GM23248 (cell line): ENCODE measurements around the gene SNF8. TPM values are rescaled to one million over a fixed set of nuclear protein-coding genes. Genes with fewer than 3 reads are reported as not detected.

Experiments used
- DNase-seq: peaks from one replicate; pipeline ENCODE4 v3.0.0-alpha.2; 2015
- H2AFZ ChIP-seq: fragments of 200-600 bp; sonication (generic); 2 replicates; pipeline ENCODE4 v1.6.1; 2016; ENCODE audit warnings: antibody characterized with exemption
- H3F3A ChIP-seq: fragments of 200-600 bp; sonication (generic); 2 replicates; pipeline ENCODE4 v1.6.1; 2016; ENCODE audit warnings: mild to moderate bottlenecking, antibody characterized with exemption, mixed run types; ENCODE audit not compliant: insufficient read depth
- H3K27ac ChIP-seq: fragments of 200-600 bp; sonication (generic); 2 replicates; pipeline ENCODE4 v1.5.1; 2016; ENCODE audit warnings: mild to moderate bottlenecking
- H3K27me3 ChIP-seq: fragments of 200-600 bp; sonication (generic); replicated peaks from 2 replicates; pipeline ENCODE4 v1.6.1; 2016; ENCODE audit warnings: mild to moderate bottlenecking; ENCODE audit not compliant: insufficient read depth
- H3K36me3 ChIP-seq: fragments of 200-600 bp; sonication (generic); 2 replicates; pipeline ENCODE4 v1.6.1; 2016; ENCODE audit warnings: low read depth, mild to moderate bottlenecking
- H3K4me1 ChIP-seq: fragments of 200-600 bp; sonication (generic); 2 replicates; pipeline ENCODE4 v1.6.1; 2016; ENCODE audit warnings: mild to moderate bottlenecking; ENCODE audit not compliant: insufficient read depth
- H3K4me2 ChIP-seq: fragments of 200-600 bp; sonication (generic); one replicate; pipeline ENCODE4 v1.6.1; 2016; ENCODE audit warnings: mild to moderate bottlenecking; ENCODE audit not compliant: unreplicated experiment
- H3K4me3 ChIP-seq: fragments of 200-600 bp; sonication (generic); 2 replicates; pipeline ENCODE4 v1.5.1; 2016; ENCODE audit warnings: mild to moderate bottlenecking
- H3K79me2 ChIP-seq: fragments of 200-600 bp; sonication (generic); 2 replicates; pipeline ENCODE4 v1.6.1; 2016; ENCODE audit warnings: mild to moderate bottlenecking; ENCODE audit not compliant: insufficient read depth
- H3K9ac ChIP-seq: fragments of 200-600 bp; sonication (generic); 2 replicates; pipeline ENCODE4 v1.6.1; 2016; ENCODE audit warnings: mild to moderate bottlenecking
- H3K9me2 ChIP-seq: fragments of 200-600 bp; sonication (generic); 2 replicates; pipeline ENCODE4 v1.6.1; 2016; ENCODE audit warnings: mixed run types, mild to moderate bottlenecking, moderate library complexity; ENCODE audit not compliant: insufficient read depth
- H3K9me3 ChIP-seq: fragments of 200-600 bp; sonication (generic); one replicate; pipeline ENCODE4 v1.6.1; 2017; ENCODE audit warnings: low read depth
- H4K20me1 ChIP-seq: fragments of 200-600 bp; sonication (generic); 2 replicates; pipeline ENCODE4 v1.6.0; 2016; ENCODE audit not compliant: insufficient read depth
- EZH2 ChIP-seq: fragments of 200-600 bp; sonication (generic); IDR thresholded peaks from 2 replicates; pipeline ENCODE4 v1.6.1; 2018; ENCODE audit warnings: antibody characterized with exemption, mild to moderate bottlenecking; ENCODE audit not compliant: insufficient read depth, poor library complexity, severe bottlenecking
- EZH2phosphoT487 ChIP-seq: fragments of 200-600 bp; sonication (generic); IDR thresholded peaks from 2 replicates; pipeline ENCODE4 v1.6.1; 2018; ENCODE audit warnings: antibody characterized with exemption, moderate library complexity, mild to moderate bottlenecking, low read depth; ENCODE audit not compliant: insufficient read depth
- WGBS, 2 experiments: methylation state at CpG; one replicate each; pipeline ENCODE4 v1.1.6; 2015 to 2017; ENCODE audit warnings: low lambda C conversion rate in 2 of 2, low coverage in 1 of 2; ENCODE audit errors: missing lambda C conversion rate in 2 of 2; 5-methylcytosine and 5-hydroxymethylcytosine counted together
- in situ Hi-C: fragments of 300-500 bp; cut with MboI; formaldehyde crosslinking; loops from 2 replicates; pipeline ENCODE4 v1.15.0; 2020
- polyA plus RNA-seq: library from polyadenylated mRNA; unstranded; fragments of >200 nt; fragmentation: Nextera tagmentation; extraction: Ambion mirVana; gene quantifications from 2 replicates; pipeline ENCODE4 v1.2.1, GENCODE V29; 2016
- total RNA-seq: library from RNA; depleted of rRNA; stranded (reverse); fragments of >200 nt; shearing (Covaris generic); gene quantifications from 2 replicates; pipeline ENCODE4 v1.2.3, GENCODE V29; 2014

The SNF8 gene
- total and polyA plus RNA-seq, 2 experiments from 2014 or later, result 94.9 to 176 TPM

GRCh38 chr17:48908853-48909394 lies 35.7 kb downstream of the SNF8 start:
- Histone ChIP-seq H3K36me3 (peaks cover 18% of the 10 kb centered on the region), H3K9me2 (no peaks in the 10 kb centered on the region), H3F3A (peaks cover 41% of the 10 kb centered on the region), H3K27ac (peak overlapping the region; percentile 99), H2AFZ (no peak overlapping the region), H3K9ac (peak overlapping the region; percentile 98), H3K9me3 (no peaks in the 10 kb centered on the region), H3K4me3 (peak overlapping the region; percentile 88), H3K4me1 (peaks cover 56% of the 10 kb centered on the region), H3K4me2 (peak overlapping the region; percentile 83), H3K79me2 (peaks cover 66% of the 10 kb centered on the region), H3K27me3 (no peaks in the 10 kb centered on the region), H4K20me1 (0 out of 2 replicates have a peak, but pooled peaks cover 7% of the 10 kb centered on the region)
- WGBS, 2 experiments, result 0 to 1% methylated on average over 7 to 36 of the region's 36 CpGs
- in situ Hi-C loops, result no loop called here
- TF ChIP-seq EZH2phosphoT487, result no peak
- TF ChIP-seq EZH2, result no peak
- DNase-seq, result peak; percentile 85

GRCh38 chr17:48908047-48908843 lies 36.4 kb downstream of the SNF8 start, which contains the start of gene UBE2Z:
UBE2Z (plus strand) TSS chr17:48908407; CDS start chr17:48908504, 97 bp downstream.
- H3K4me2 ChIP-seq, result peak within 1 kb of the TSS; percentile 95
- H3K9ac ChIP-seq, result peak within 1 kb of the TSS; percentile 98
- peaks cover 59% of the 10 kb centered on the region for H3K79me2 ChIP-seq
- H3K27me3 ChIP-seq, result no peaks in the 10 kb centered on the region
- H3K36me3 ChIP-seq, result peaks cover 11% of the 10 kb centered on the region; the same call in 1 of the 2 replicates
- TF ChIP-seq EZH2phosphoT487 (no peak), EZH2 (no peak)
- WGBS, 2 experiments, result 1% methylated on average over 21 to 62 of the region's 81 CpGs
- H4K20me1 ChIP-seq, result 0 out of 2 replicates have a peak, but pooled peaks cover 7% of the 10 kb centered on the region
- H3K9me3 ChIP-seq, result no peaks in the 10 kb centered on the region
- peak; percentile 95 for DNase-seq
- H3K27ac ChIP-seq, result peak within 1 kb of the TSS; percentile 99
- H3K4me3 ChIP-seq, result peak within 1 kb of the TSS; percentile 88
- H3K9me2 ChIP-seq, result no peaks in the 10 kb centered on the region
- peaks cover 35% of the 10 kb centered on the region for H3F3A ChIP-seq
- peak within 1 kb of the TSS; percentile 86 for H2AFZ ChIP-seq
- in situ Hi-C loops, result no loop called here
- H3K4me1 ChIP-seq, result peaks cover 49% of the 10 kb centered on the region

GRCh38 chr17:48907713-48908046 lies 37.0 kb downstream of the SNF8 start:
- Histone ChIP-seq H4K20me1 (0 out of 2 replicates have a peak, but pooled peaks cover 7% of the 10 kb centered on the region), H3F3A (peaks cover 30% of the 10 kb centered on the region), H3K27ac (peak overlapping the region; percentile 99), H3K27me3 (no peaks in the 10 kb centered on the region), H3K9me2 (no peaks in the 10 kb centered on the region), H3K9ac (peak overlapping the region; percentile 98), H3K79me2 (peaks cover 54% of the 10 kb centered on the region), H3K4me1 (peaks cover 44% of the 10 kb centered on the region), H3K36me3 (peaks cover 7% of the 10 kb centered on the region; the same call in 1 of the 2 replicates), H3K4me3 (peak overlapping the region; percentile 88), H3K9me3 (no peaks in the 10 kb centered on the region), H3K4me2 (peak overlapping the region; percentile 95), H2AFZ (peak overlapping the region; percentile 86)
- 20 to 23% methylated on average over 2 of the region's 2 CpGs for WGBS, 2 experiments
- in situ Hi-C loops, result no loop called here
- peak; percentile 75 for DNase-seq
- TF ChIP-seq EZH2, result no peak
- TF ChIP-seq EZH2phosphoT487, result no peak

- 62 to 66% methylated on average over 9 of the region's 9 CpGs for WGBS, 2 experiments
- Histone ChIP-seq H2AFZ (no peak overlapping the region), H3K4me2 (peak overlapping the region; percentile 7), H3K36me3 (no peaks in the 10 kb centered on the region), H4K20me1 (0 out of 2 replicates have a peak, but pooled peaks cover 3% of the 10 kb centered on the region), H3K27me3 (no peaks in the 10 kb centered on the region), H3K79me2 (peaks cover 37% of the 10 kb centered on the region), H3K27ac (peak overlapping the region; percentile 32; the same call in 1 of the 2 replicates), H3K9ac (no peak overlapping the region), H3K4me3 (no peak overlapping the region), H3K9me3 (no peaks in the 10 kb centered on the region), H3K9me2 (no peaks in the 10 kb centered on the region), H3F3A (peaks cover 14% of the 10 kb centered on the region), H3K4me1 (peaks cover 27% of the 10 kb centered on the region)
- DNase-seq, result peak; percentile 17
- TF ChIP-seq EZH2phosphoT487 (no peak), EZH2 (no peak)
- in situ Hi-C loops, result no loop called here
These were observed 38.6 kb downstream of the SNF8 start for GRCh38 chr17:48905987-48906515.
